HCT116 (cell line): ENCODE results near the gene KISS1R.

Experiments
- CTCF ChIP-seq, 3 experiments: fragments of 200-600 bp in 1 of 3; sonication (generic) in 1 of 3; IDR thresholded peaks in 2 of 3; conservative IDR thresholded peaks in 1 of 3; 2 replicates each; pipeline ENCODE4 v1.5.1; 2012 to 2017; ENCODE audit warnings: low read depth in 2 of 3, low read length in 2 of 3, antibody characterized with exemption in 1 of 3, borderline replicate concordance in 1 of 3, control low read depth in 1 of 3, mild to moderate bottlenecking in 1 of 3, mixed read lengths in 1 of 3, mixed run types in 1 of 3, moderate library complexity in 1 of 3; ENCODE audit not compliant: insufficient read depth in 1 of 3
- EGR1 ChIP-seq: IDR thresholded peaks from 2 replicates; pipeline ENCODE4 v1.6.1; 2012; ENCODE audit warnings: low read depth
- EZH2 ChIP-seq: fragments of 200-600 bp; sonication (generic); IDR thresholded peaks from 2 replicates; pipeline ENCODE4 v1.6.1; 2017; ENCODE audit warnings: antibody characterized with exemption, mixed run types
- EZH2phosphoT487 ChIP-seq: fragments of 200-600 bp; IDR thresholded peaks from 2 replicates; pipeline ENCODE4 v1.6.1; 2018; ENCODE audit warnings: antibody characterized with exemption, borderline replicate concordance
- POLR2A ChIP-seq: IDR thresholded peaks from 2 replicates; pipeline ENCODE4 v1.7.0; 2011; ENCODE audit warnings: borderline replicate concordance; ENCODE audit not compliant: insufficient read depth, insufficient read length; ENCODE audit errors: extremely low read depth
- REST ChIP-seq: IDR thresholded peaks from 2 replicates; pipeline ENCODE4 v1.6.1; 2012; ENCODE audit warnings: low read depth
- SP1 ChIP-seq: IDR thresholded peaks from 2 replicates; pipeline ENCODE4 v1.6.1; 2012; ENCODE audit warnings: low read depth
- YY1 ChIP-seq: IDR thresholded peaks from 2 replicates; pipeline ENCODE4 v1.6.1; 2011; ENCODE audit warnings: low read length, low read depth, moderate library complexity, mild to moderate bottlenecking; ENCODE audit not compliant: insufficient replicate concordance; ENCODE audit errors: extremely low read depth
- ZNF274 ChIP-seq: fragments of 200-500 bp; sonication (Bioruptor generic); IDR thresholded peaks from 2 replicates; pipeline ENCODE4 v1.6.1; 2014; ENCODE audit warnings: mild to moderate bottlenecking, low read depth, low read length, inconsistent platforms

- TF ChIP-seq EGR1 = no peak
- TF ChIP-seq CTCF (IDR thresholded peaks at IDR 0.05 in 2 of 3, conservative IDR thresholded peaks at IDR 0.05 in 1 of 3; ENCODE audit: borderline replicate concordance in 1 of 3, insufficient read depth in 1 of 3, low read depth in 2 of 3, low read length in 2 of 3) = no peak
- TF ChIP-seq SP1 = no peak
- TF ChIP-seq POLR2A = no peak
- TF ChIP-seq EZH2 = no peak
- TF ChIP-seq YY1 = no peak
- no peak for TF ChIP-seq ZNF274
- TF ChIP-seq REST = no peak
- no peak for TF ChIP-seq EZH2phosphoT487
Measured at GRCh38 chr19:898663-899062, 18.5 kb upstream of the KISS1R start.
